BE2C (cell line): Measurements from ENCODE around the gene BNIP3. TPM values are rescaled to one million over a fixed set of nuclear protein-coding genes. Genes with fewer than 3 reads are reported as not detected.

Source experiments
- DNase-seq: peaks from one replicate; pipeline ENCODE4 v3.0.0-alpha.2; 2020
- H3K27me3 ChIP-seq: fragments of 250-450 bp; sonication (Bioruptor Pico); 2 replicates; pipeline ENCODE4 v1.5.1; 2020; ENCODE audit warnings: mild to moderate bottlenecking
- H3K36me3 ChIP-seq: fragments of 250-450 bp; sonication (Bioruptor Pico); 2 replicates; pipeline ENCODE4 v1.5.1; 2020; ENCODE audit warnings: mild to moderate bottlenecking
- H3K4me1 ChIP-seq: fragments of 250-450 bp; sonication (Bioruptor Pico); 2 replicates; pipeline ENCODE4 v1.5.1; 2020
- H3K4me3 ChIP-seq: 2 replicates; pipeline ENCODE4 v1.5.1; 2011; ENCODE audit warnings: low read depth, low read length
- H3K9me3 ChIP-seq: fragments of 250-450 bp; sonication (Bioruptor Pico); 2 replicates; pipeline ENCODE4 v1.5.1; 2020
- polyA plus RNA-seq: library from polyadenylated mRNA; unstranded; fragments of >200 nt; gene quantifications from one replicate; pipeline ENCODE4 v1.2.1, GENCODE V29; 2012; ENCODE audit warnings: low read depth, missing spikeins; ENCODE audit not compliant: insufficient read length, insufficient read depth
- TF ChIP-seq, protein P1 (sequence below): IDR thresholded peaks from 2 replicates; pipeline ENCODE4 v1.5.1; 2012; ENCODE audit warnings: mild to moderate bottlenecking, low read depth, low read length

BNIP3 gene, protein sequence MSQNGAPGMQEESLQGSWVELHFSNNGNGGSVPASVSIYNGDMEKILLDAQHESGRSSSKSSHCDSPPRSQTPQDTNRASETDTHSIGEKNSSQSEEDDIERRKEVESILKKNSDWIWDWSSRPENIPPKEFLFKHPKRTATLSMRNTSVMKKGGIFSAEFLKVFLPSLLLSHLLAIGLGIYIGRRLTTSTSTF
- 47.0 TPM for polyA plus RNA-seq

DNA sequence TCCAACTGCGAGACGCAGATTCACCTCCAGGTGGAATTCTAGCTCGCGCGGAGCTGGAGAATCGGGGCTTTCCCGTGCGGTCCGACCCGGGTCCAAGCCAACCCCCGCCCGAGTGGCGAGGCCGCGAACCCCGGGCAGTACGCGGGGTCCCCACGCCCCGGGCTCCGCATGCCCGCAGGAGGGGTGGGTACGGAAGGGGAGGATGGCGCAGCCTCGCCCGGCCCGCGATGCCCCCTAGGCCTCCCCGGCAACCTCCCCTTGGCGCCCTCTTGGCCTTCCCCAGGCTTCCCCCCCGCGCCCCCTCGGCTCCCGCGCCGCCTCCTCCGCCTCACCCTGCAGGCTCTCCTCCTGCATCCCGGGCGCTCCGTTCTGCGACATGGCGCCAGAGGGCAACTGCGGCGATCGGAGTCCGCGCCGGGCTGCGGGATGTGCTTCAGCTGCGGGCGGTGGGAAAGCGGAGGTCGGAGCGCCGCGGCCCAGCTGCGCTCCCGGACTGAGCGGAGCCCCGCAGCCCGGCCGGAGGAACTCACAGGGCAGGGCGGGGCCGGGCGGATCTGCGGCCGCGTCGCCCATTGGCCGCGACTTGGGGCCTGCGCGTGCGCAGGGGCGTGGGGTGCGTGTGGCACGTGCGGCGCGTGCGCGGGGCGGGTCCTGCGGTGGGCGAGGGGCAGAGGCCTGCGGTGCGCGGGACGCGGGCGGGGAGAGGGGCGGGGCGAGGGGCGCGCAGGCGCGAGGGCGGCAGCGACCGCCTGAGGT lies at the start of gene BNIP3:
Gene BNIP3, minus strand, starts transcription at position 495 of the 756 bp plus-strand sequence. Its CDS starts 117 bp downstream, at position 378.
- peaks cover 13% of the 10 kb centered on the region for H3K36me3 ChIP-seq
- peak within 1 kb of the TSS; percentile 96 for H3K4me3 ChIP-seq
- H3K27me3 ChIP-seq, result no peaks in the 10 kb centered on the region
- H3K9me3 ChIP-seq, result no peaks in the 10 kb centered on the region
- no peaks in the 10 kb centered on the region for H3K4me1 ChIP-seq
- TF ChIP-seq, protein P1, sequence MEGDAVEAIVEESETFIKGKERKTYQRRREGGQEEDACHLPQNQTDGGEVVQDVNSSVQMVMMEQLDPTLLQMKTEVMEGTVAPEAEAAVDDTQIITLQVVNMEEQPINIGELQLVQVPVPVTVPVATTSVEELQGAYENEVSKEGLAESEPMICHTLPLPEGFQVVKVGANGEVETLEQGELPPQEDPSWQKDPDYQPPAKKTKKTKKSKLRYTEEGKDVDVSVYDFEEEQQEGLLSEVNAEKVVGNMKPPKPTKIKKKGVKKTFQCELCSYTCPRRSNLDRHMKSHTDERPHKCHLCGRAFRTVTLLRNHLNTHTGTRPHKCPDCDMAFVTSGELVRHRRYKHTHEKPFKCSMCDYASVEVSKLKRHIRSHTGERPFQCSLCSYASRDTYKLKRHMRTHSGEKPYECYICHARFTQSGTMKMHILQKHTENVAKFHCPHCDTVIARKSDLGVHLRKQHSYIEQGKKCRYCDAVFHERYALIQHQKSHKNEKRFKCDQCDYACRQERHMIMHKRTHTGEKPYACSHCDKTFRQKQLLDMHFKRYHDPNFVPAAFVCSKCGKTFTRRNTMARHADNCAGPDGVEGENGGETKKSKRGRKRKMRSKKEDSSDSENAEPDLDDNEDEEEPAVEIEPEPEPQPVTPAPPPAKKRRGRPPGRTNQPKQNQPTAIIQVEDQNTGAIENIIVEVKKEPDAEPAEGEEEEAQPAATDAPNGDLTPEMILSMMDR, result 0 out of 2 replicates have a peak, but pooled peaks have one; percentile 2
- peak; percentile 97 for DNase-seq

DNA sequence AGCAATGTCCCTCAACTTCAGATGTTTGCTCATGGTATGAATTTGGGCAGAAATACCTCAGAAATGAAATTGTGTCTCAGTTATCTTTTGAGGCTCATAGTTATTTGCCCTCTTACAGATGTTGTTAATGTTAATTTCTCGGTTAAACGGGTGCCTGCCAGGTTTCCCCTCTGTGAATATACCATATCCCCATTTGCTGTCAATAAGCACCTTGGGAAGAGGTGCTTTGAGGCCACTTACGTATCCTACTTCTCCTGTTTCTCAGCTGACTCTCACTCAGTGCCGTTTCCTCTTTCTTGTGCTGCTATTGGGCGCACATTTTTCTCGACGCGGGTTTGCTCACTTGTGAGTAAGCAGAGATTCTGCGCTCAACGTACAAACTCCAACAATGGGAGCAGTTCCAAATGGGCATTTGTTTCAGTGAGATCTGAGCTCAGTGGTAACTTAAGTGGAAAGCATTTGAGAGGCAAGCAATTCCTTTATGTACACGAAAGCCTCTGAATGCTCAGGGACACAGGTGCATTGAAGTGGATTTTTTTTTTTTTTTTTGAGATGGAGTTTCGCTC lies 49.3 kb upstream of the BNIP3 start:
- no peaks in the 10 kb centered on the region for H3K9me3 ChIP-seq
- TF ChIP-seq, protein P1, result no peak
- H3K4me3 ChIP-seq, result no peak overlapping the region
- H3K4me1 ChIP-seq, result no peaks in the 10 kb centered on the region
- DNase-seq, result no peak
- H3K27me3 ChIP-seq, result peaks cover 23% of the 10 kb centered on the region
- H3K36me3 ChIP-seq, result no peaks in the 10 kb centered on the region

DNA sequence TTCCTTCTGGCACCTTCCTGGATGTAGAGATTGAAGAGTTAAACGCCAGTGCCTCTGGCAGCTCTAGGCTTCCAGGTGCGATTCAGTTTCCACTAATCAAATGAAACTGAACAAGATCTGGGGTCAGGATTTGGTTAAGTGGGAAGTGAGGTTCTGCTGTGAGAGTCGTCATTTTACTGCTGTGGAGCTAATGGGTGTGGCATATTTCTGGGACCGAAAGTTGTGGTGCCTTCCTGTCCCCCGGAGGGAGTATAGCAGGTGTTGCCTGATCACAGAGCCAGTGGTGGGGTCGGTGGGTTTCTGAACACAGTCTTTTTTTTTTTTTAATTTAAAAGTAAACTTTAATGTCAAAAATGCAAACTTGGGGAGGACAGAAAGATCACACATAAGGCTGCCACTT lies 47.0 kb upstream of the BNIP3 start:
- Histone ChIP-seq H3K9me3 (no peaks in the 10 kb centered on the region), H3K36me3 (no peaks in the 10 kb centered on the region), H3K4me1 (no peaks in the 10 kb centered on the region), H3K27me3 (peaks cover 18% of the 10 kb centered on the region), H3K4me3 (no peak overlapping the region)
- DNase-seq, result no peak
- TF ChIP-seq, protein P1, result no peak

DNA sequence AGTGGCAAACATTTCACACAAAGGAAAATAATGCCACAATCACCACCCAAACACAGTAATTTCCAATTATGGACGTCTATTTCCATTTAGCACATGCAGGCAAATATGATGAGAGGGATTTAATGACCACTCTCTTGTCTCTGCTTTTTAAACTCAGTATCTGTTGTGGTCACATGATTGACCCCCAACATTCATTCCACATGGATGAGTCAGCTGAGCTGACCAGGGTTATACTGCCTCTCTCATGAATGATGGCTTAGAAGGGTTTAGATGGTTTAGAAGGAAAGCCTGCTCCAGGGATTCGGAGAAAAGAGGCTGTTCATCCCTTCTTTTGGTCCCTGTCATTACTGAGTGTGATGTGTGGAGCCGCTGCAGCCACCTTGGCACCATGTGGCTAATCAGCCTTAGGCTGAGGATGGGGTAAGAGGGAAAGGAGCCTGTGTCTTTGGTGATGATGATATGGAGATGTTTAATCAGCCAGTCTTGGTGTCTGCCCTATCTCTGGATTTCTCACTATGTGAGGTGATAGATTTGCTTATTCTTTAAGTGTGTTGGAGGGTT lies 45.8 kb upstream of the BNIP3 start:
- no peaks in the 10 kb centered on the region for H3K36me3 ChIP-seq
- no peaks in the 10 kb centered on the region for H3K9me3 ChIP-seq
- H3K27me3 ChIP-seq, result peaks cover 24% of the 10 kb centered on the region
- no peaks in the 10 kb centered on the region for H3K4me1 ChIP-seq
- TF ChIP-seq, protein P1, result no peak
- H3K4me3 ChIP-seq, result no peak overlapping the region
- no peak for DNase-seq

DNA sequence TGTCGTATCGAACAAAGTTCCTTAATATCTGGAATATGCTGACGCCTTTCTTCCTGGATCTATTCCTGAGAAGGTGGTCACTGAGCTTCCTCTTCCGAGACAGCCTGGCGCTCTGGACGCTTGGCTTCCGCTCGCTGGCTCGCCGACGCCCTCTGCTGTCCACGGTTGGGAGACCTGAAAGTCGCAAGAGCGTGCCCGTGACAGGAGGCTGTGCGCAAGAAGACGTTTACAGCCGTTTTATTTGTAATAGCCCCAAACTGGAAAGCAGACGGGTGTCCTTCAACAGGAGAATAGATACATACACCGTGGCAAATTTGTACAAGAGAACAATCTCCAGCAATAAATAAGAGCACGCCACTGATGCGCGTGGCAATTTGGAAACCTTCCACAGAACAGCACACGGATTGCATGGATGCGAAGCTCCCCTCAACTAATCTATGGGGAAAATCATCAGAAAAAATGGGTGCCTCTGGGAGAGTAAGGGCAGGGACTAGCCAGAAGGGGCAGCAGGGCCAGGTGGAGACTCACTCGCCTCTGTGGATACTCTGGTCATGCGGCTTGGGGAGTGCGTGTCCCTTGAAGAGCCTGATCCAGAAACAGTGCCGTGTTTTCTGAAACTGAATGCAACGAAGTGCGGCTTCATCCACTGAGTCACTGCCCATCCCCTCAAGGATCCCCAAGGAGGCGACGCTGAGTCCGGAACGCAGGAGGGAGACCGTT lies 41.5 kb upstream of the BNIP3 start:
- no peaks in the 10 kb centered on the region for H3K36me3 ChIP-seq
- peaks cover 22% of the 10 kb centered on the region for H3K27me3 ChIP-seq
- peak overlapping the region; percentile 45 for H3K4me3 ChIP-seq
- DNase-seq, result peak; percentile 83
- no peaks in the 10 kb centered on the region for H3K9me3 ChIP-seq
- TF ChIP-seq, protein P1, result peak; percentile 82
- H3K4me1 ChIP-seq, result no peaks in the 10 kb centered on the region
